Measurements from ENCODE around the gene SEPSECS.

- no peak for TF ChIP-seq CTCF (IDR thresholded peaks at IDR 0.05; ENCODE audit: borderline replicate concordance, extremely low read depth, low read length, poor library complexity, severe bottlenecking)
- no peak for TF ChIP-seq EZH2 (IDR thresholded peaks at IDR 0.05; ENCODE audit: borderline replicate concordance, low read depth, low read length, severe bottlenecking)
Observed at GRCh38 chr4:25141592-25141991, 18.7 kb downstream of the SEPSECS start.

Data from DND-41 (cell line).